Measurements from ENCODE around the gene NCOA5.
"Not testable (repeated sequence)": the region's sequence is repeated elsewhere in the genome, so short reads cannot be mapped to it uniquely, and the experiment has no call there.

NCOA5 gene

DNA sequence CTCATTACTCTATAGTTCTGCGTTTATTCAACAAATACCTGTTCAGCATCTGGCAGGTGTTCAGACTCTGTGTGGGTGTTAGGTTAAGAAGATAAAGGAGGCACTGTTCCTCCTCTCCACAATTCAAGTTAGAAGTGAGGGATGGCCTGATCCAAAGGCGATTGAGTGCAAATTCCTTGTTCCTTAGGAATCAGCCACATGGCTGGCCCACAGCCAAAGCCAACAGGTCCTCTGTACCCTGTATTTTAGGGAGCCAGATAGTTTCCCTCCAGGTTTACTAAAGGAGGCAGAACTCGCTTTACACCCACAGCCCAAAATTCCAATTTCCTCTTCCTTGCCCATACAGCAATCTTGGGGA is 23.3 kb upstream of the NCOA5 start:
- no peak overlapping the region for H3K4me3 ChIP-seq
- H3K4me1 ChIP-seq, result no peaks in the 10 kb centered on the region
- H3K36me3 ChIP-seq (replicated peaks), result no peaks in the 10 kb centered on the region
- in situ Hi-C loops (cut with MboI; ENCODE audit: low sequenced_read_pairs), result no loop called here
- peaks cover 21% of the 10 kb centered on the region for H3K27me3 ChIP-seq (ENCODE audit: low read depth)
- no peak for DNase-seq (ENCODE audit: low spot score in 2 of 2)
- H3K9me3 ChIP-seq, result no peaks in the 10 kb centered on the region

GRCh38 chr20:46112430-46113112 is 22.8 kb upstream of the NCOA5 start:
- Histone ChIP-seq H3K4me1 (no peaks in the 10 kb centered on the region), H3K9me3 (no peaks in the 10 kb centered on the region), H3K4me3 (no peak overlapping the region), H3K36me3 (replicated peaks) (no peaks in the 10 kb centered on the region), H3K27me3 (ENCODE audit: low read depth) (peaks cover 21% of the 10 kb centered on the region)
- DNase-seq (ENCODE audit: low spot score in 2 of 2), result no peak
- in situ Hi-C loops (cut with MboI; ENCODE audit: low sequenced_read_pairs), result no loop called here

GRCh38 chr20:46111836-46112212 is 22.1 kb upstream of the NCOA5 start:
- DNase-seq (ENCODE audit: low spot score in 2 of 2), result no peak
- no peaks in the 10 kb centered on the region for H3K4me1 ChIP-seq
- no peaks in the 10 kb centered on the region; the same call in 1 of the 2 replicates for H3K9me3 ChIP-seq
- no peak overlapping the region for H3K4me3 ChIP-seq
- no peaks in the 10 kb centered on the region for H3K36me3 ChIP-seq (replicated peaks)
- peaks cover 26% of the 10 kb centered on the region for H3K27me3 ChIP-seq (ENCODE audit: low read depth)
- in situ Hi-C loops (cut with MboI; ENCODE audit: low sequenced_read_pairs), result no loop called here

- in situ Hi-C loops (cut with MboI; ENCODE audit: low sequenced_read_pairs), result no loop called here
- H3K4me3 ChIP-seq, result no peak overlapping the region
- H3K9me3 ChIP-seq, result no peaks in the 10 kb centered on the region; the same call in 1 of the 2 replicates
- no peaks in the 10 kb centered on the region for H3K4me1 ChIP-seq
- DNase-seq (ENCODE audit: low spot score in 2 of 2), result no peak
- no peaks in the 10 kb centered on the region for H3K36me3 ChIP-seq (replicated peaks)
- peaks cover 28% of the 10 kb centered on the region for H3K27me3 ChIP-seq (ENCODE audit: low read depth)
Measured at GRCh38 chr20:46111028-46111835, 21.5 kb upstream of the NCOA5 start.

- no peak for DNase-seq (ENCODE audit: low spot score in 2 of 2)
- in situ Hi-C loops (cut with MboI; ENCODE audit: low sequenced_read_pairs), result no loop called here
- peaks cover 31% of the 10 kb centered on the region for H3K27me3 ChIP-seq (ENCODE audit: low read depth)
- no peak overlapping the region for H3K4me3 ChIP-seq
- peaks cover under 1% of the 10 kb centered on the region; the same call in 1 of the 2 replicates for H3K9me3 ChIP-seq
- no peaks in the 10 kb centered on the region for H3K4me1 ChIP-seq
- H3K36me3 ChIP-seq (replicated peaks), result no peaks in the 10 kb centered on the region
Measured at GRCh38 chr20:46108976-46109375, 19.2 kb upstream of the NCOA5 start.

DNA sequence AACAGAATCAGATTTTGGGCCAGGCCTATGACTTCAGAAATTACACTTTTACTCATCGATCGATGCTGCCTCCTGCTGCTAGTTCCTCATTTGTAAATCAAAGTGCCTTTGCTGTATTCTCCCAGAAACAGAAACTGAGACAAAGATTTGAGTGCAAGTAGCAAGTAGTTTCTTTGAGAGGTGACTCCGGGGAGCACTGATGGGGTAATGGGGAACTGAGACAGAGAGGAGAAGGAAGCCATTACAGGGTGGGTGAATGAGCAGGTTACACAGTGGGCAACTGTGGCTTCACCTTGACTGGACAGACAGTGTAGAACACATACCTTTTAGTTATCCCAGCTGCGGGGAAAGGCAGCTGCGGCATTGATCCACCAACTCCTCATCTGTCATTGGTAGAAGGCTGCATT is 18.7 kb upstream of the NCOA5 start:
- peaks cover 5% of the 10 kb centered on the region; the same call in 1 of the 2 replicates for H3K9me3 ChIP-seq
- H3K4me1 ChIP-seq, result no peaks in the 10 kb centered on the region
- in situ Hi-C loops (cut with MboI; ENCODE audit: low sequenced_read_pairs), result no loop called here
- H3K27me3 ChIP-seq (ENCODE audit: low read depth), result peaks cover 34% of the 10 kb centered on the region
- no peak overlapping the region for H3K4me3 ChIP-seq
- H3K36me3 ChIP-seq (replicated peaks), result no peaks in the 10 kb centered on the region
- DNase-seq (ENCODE audit: low spot score in 2 of 2), result no peak

- no peak for DNase-seq (ENCODE audit: low spot score in 2 of 2)
- H3K4me3 ChIP-seq, result no peak overlapping the region
- in situ Hi-C loops (cut with MboI; ENCODE audit: low sequenced_read_pairs), result no loop called here
- H3K27me3 ChIP-seq (ENCODE audit: low read depth), result peaks cover 34% of the 10 kb centered on the region
- H3K36me3 ChIP-seq (replicated peaks), result no peaks in the 10 kb centered on the region
- no peaks in the 10 kb centered on the region for H3K4me1 ChIP-seq
- peaks cover 7% of the 10 kb centered on the region for H3K9me3 ChIP-seq
Measured at GRCh38 chr20:46107061-46107460, 17.3 kb upstream of the NCOA5 start.

DNA sequence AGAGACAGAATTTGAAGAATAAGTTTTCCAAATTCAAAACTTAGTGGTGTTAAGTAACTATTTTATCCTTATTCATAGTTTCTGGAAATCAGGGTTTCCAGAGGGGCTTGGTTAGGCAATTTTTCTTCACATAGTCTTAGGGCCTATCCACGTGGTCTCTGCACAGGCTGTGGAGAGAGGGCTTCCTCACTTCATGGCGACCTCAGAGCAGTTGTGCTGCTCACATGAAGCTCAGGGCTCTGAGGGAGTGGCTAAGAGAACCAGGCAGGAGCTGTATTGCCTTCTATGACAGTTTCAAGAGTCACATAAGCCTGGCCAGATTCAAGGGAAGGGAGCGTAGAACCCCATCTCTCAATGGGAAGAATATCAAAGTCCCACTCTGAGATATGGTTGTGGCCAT is 14.5 kb upstream of the NCOA5 start:
- Histone ChIP-seq H3K9me3 (peaks cover 7% of the 10 kb centered on the region), H3K36me3 (replicated peaks) (no peaks in the 10 kb centered on the region), H3K4me3 (no peak overlapping the region), H3K4me1 (no peaks in the 10 kb centered on the region), H3K27me3 (ENCODE audit: low read depth) (peaks cover 18% of the 10 kb centered on the region)
- in situ Hi-C loops (cut with MboI; ENCODE audit: low sequenced_read_pairs), result no loop called here
- DNase-seq (ENCODE audit: low spot score in 2 of 2), result no peak

DNA sequence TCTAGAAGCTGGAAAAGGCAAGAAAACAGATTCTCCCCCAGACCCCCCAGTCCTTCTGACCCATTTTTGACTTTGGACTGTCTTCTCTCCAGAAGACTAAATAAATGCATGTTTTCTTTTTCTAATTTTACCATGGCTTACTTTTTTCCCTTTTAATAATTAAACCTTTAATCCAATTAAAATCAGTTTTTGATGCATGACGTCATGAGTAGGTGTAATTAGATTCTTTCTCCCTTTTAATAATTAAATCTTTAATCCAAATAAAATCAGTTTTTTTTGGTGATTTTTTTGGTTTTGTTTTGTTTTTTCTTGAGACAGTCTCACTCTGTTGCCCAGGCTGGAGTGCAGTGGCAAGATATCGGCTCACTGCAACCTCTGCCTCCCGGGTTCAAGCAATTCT is 13.2 kb upstream of the NCOA5 start:
- peaks cover 18% of the 10 kb centered on the region for H3K27me3 ChIP-seq (ENCODE audit: low read depth)
- H3K4me3 ChIP-seq, result no peak overlapping the region
- H3K4me1 ChIP-seq, result no peaks in the 10 kb centered on the region
- DNase-seq (ENCODE audit: low spot score in 2 of 2), result no peak
- H3K36me3 ChIP-seq (replicated peaks), result no peaks in the 10 kb centered on the region
- peaks cover 7% of the 10 kb centered on the region for H3K9me3 ChIP-seq
- in situ Hi-C loops (cut with MboI; ENCODE audit: low sequenced_read_pairs), result no loop called here

GRCh38 chr20:46101957-46102356 is 12.2 kb upstream of the NCOA5 start:
- in situ Hi-C loops (cut with MboI; ENCODE audit: low sequenced_read_pairs), result no loop called here
- Histone ChIP-seq H3K4me3 (no peak overlapping the region), H3K36me3 (replicated peaks) (no peaks in the 10 kb centered on the region), H3K9me3 (peaks cover 7% of the 10 kb centered on the region), H3K4me1 (no peaks in the 10 kb centered on the region), H3K27me3 (ENCODE audit: low read depth) (peaks cover 14% of the 10 kb centered on the region)
- DNase-seq (ENCODE audit: low spot score in 2 of 2), result no peak

- no peak overlapping the region for H3K4me3 ChIP-seq
- H3K4me1 ChIP-seq, result no peaks in the 10 kb centered on the region
- no peaks in the 10 kb centered on the region for H3K36me3 ChIP-seq (replicated peaks)
- H3K9me3 ChIP-seq, result peaks cover 7% of the 10 kb centered on the region
- in situ Hi-C loops (cut with MboI; ENCODE audit: low sequenced_read_pairs), result no loop called here
- H3K27me3 ChIP-seq (ENCODE audit: low read depth), result peaks cover 9% of the 10 kb centered on the region
- peak in 1 of 2 experiments; percentile 54 for DNase-seq (ENCODE audit: low spot score in 2 of 2)
Measured at GRCh38 chr20:46100988-46101387, 11.2 kb upstream of the NCOA5 start.

GRCh38 chr20:46100444-46100843 is 10.7 kb upstream of the NCOA5 start:
- H3K27me3 ChIP-seq (ENCODE audit: low read depth); H3K9me3 ChIP-seq; H3K36me3 ChIP-seq (replicated peaks); H3K4me1 ChIP-seq; in situ Hi-C loops (cut with MboI; ENCODE audit: low sequenced_read_pairs); H3K4me3 ChIP-seq; DNase-seq (ENCODE audit: low spot score in 2 of 2): not testable (repeated sequence)

- H3K36me3 ChIP-seq (replicated peaks), result no peaks in the 10 kb centered on the region
- no peak overlapping the region for H3K4me3 ChIP-seq
- no peak for DNase-seq (ENCODE audit: low spot score in 2 of 2)
- H3K27me3 ChIP-seq (ENCODE audit: low read depth), result peaks cover 4% of the 10 kb centered on the region; the same call in 1 of the 2 replicates
- H3K4me1 ChIP-seq, result no peaks in the 10 kb centered on the region
- in situ Hi-C loops (cut with MboI; ENCODE audit: low sequenced_read_pairs), result no loop called here
- peaks cover 7% of the 10 kb centered on the region for H3K9me3 ChIP-seq
Measured at GRCh38 chr20:46099491-46100287, 9.9 kb upstream of the NCOA5 start.

DNA sequence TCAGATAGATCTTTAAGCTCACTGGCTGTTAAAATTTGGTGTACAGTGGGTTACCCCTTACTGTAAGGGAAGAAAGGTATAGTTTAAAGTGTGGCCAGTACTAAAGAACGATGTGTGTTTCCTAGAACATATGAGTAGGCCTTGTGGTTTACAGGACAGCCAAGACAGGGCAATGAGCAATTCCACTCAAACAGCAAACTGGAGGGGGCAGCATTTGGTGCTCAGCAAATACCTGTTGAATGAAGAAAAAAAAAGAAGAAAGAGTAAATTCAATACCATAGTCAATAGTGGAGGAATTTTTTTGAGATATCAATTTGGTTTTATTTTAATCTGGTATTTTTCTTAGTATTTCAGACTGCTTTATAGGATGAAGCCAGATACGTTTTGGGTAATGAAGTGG is 3.8 kb upstream of the NCOA5 start:
- H3K4me3 ChIP-seq, result no peak overlapping the region
- no peaks in the 10 kb centered on the region for H3K4me1 ChIP-seq
- in situ Hi-C loops (cut with MboI; ENCODE audit: low sequenced_read_pairs), result no loop called here
- peaks cover 2% of the 10 kb centered on the region; the same call in 1 of the 2 replicates for H3K36me3 ChIP-seq (replicated peaks)
- H3K27me3 ChIP-seq (ENCODE audit: low read depth), result no peaks in the 10 kb centered on the region
- no peak for DNase-seq (ENCODE audit: low spot score in 2 of 2)
- no peaks in the 10 kb centered on the region for H3K9me3 ChIP-seq

Measured in HAP-1 (cell line).